ENCODE results near the gene IL22RA2.

DNA sequence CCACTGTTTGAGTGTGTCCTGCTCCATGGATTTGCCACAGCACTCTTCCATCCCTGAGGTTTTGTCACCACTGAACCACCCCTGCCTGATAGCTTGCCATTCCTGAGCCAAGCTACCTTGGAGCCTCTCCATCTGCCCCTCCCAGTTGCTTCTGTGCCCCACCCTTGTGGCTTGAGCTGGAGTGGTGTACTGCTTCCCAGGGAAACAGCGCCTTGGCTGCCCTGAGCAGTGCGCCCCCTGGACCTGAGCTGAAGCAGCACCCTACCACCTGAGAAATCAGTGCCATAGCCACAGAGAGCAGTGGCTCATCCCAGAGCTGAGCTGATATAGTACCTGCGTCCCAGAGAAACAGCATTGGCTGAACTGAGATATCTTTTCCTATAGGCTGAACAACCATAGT lies 40.3 kb downstream of the IL22RA2 start:
- TF ChIP-seq, protein P1, sequence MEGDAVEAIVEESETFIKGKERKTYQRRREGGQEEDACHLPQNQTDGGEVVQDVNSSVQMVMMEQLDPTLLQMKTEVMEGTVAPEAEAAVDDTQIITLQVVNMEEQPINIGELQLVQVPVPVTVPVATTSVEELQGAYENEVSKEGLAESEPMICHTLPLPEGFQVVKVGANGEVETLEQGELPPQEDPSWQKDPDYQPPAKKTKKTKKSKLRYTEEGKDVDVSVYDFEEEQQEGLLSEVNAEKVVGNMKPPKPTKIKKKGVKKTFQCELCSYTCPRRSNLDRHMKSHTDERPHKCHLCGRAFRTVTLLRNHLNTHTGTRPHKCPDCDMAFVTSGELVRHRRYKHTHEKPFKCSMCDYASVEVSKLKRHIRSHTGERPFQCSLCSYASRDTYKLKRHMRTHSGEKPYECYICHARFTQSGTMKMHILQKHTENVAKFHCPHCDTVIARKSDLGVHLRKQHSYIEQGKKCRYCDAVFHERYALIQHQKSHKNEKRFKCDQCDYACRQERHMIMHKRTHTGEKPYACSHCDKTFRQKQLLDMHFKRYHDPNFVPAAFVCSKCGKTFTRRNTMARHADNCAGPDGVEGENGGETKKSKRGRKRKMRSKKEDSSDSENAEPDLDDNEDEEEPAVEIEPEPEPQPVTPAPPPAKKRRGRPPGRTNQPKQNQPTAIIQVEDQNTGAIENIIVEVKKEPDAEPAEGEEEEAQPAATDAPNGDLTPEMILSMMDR (conservative IDR thresholded peaks at IDR 0.05; ENCODE audit: low read depth, low read length): no peak
- no peak for TF ChIP-seq EZH2 (IDR thresholded peaks at IDR 0.05; ENCODE audit: low read length, unreplicated experiment)
